ENCODE measurements around the gene ADAM22.

- TF ChIP-seq CTCF (tag by site-specific recombination; IDR thresholded peaks at IDR 0.05) (no peak), MZF1 (tag by site-specific recombination; IDR thresholded peaks at IDR 0.05; ENCODE audit: borderline replicate concordance) (no peak), PRDM6 (tag by site-specific recombination; IDR thresholded peaks at IDR 0.05) (no peak), KLF10 (tag by site-specific recombination; IDR thresholded peaks at IDR 0.05) (no peak), ZNF580 (tag by site-specific recombination; IDR thresholded peaks at IDR 0.05) (no peak), ZNF664 (tag by site-specific recombination; IDR thresholded peaks at IDR 0.05) (no peak), GLI4 (tag by site-specific recombination; IDR thresholded peaks at IDR 0.05) (no peak)
These were observed 278.9 kb downstream of the ADAM22 start for GRCh38 chr7:88212918-88213317.

All from HEK293 (cell line).